H1 (cell line): ENCODE measurements around the gene BCL2L11. TPM values are rescaled to one million over a fixed set of nuclear protein-coding genes. Genes with fewer than 3 reads are reported as not detected.

Experiments
- ASH2L ChIP-seq: fragments of 200-600, 300-600 bp; sonication (generic); IDR thresholded peaks from one replicate; pipeline ENCODE4 v1.7.1; 2017; ENCODE audit warnings: low read length
- CEBPB ChIP-seq: IDR thresholded peaks from 2 replicates; pipeline ENCODE4 v1.6.1; 2012; ENCODE audit warnings: low read depth, low read length
- CREB1 ChIP-seq: IDR thresholded peaks from 2 replicates; pipeline ENCODE4 v1.6.1; 2012; ENCODE audit warnings: inconsistent platforms
- EZH2 ChIP-seq: fragments of 200-600 bp; sonication (generic); IDR thresholded peaks from 2 replicates; pipeline ENCODE4 v1.7.1; 2012; ENCODE audit warnings: low read depth, mild to moderate bottlenecking, moderate library complexity, low read length, inconsistent platforms; ENCODE audit not compliant: severe bottlenecking
- HDAC2 ChIP-seq, 2 experiments: fragments of 300-600 bp in 1 of 2; sonication (generic) in 1 of 2; IDR thresholded peaks; 2 replicates each; pipeline ENCODE4 v1.6.1; 2011 to 2012; ENCODE audit warnings: low read depth in 2 of 2, low read length in 2 of 2, mild to moderate bottlenecking in 2 of 2, moderate library complexity in 2 of 2, borderline replicate concordance in 1 of 2, inconsistent platforms in 1 of 2
- PHF8 ChIP-seq: fragments of 200-600 bp; sonication (generic); conservative IDR thresholded peaks from 2 replicates; pipeline ENCODE4 v1.7.1; 2012; ENCODE audit warnings: low read depth, mild to moderate bottlenecking, inconsistent platforms, low read length, moderate library complexity
- SIX5 ChIP-seq: IDR thresholded peaks from 2 replicates; pipeline ENCODE4 v1.6.1; 2011; ENCODE audit warnings: mild to moderate bottlenecking, low read depth, low read length
- polyA plus RNA-seq, 7 experiments: library from polyadenylated mRNA; depleted of rRNA in 3 of 7; stranded (reverse) in 5 of 7; unstranded in 2 of 7; fragments of >200 nt in 5 of 7; fragments of 200-250 nt in 2 of 7; gene quantifications; 1 replicate in 5 of 7; 2 replicates in 1 of 7; 4 replicates in 1 of 7; pipeline versions ENCODE4 v1.2.1 to v1.2.3, GENCODE V29; 2011 to 2013; ENCODE audit warnings: missing spikeins in 2 of 7, mixed read lengths in 2 of 7
- total RNA-seq: library from RNA; stranded (reverse); fragmentation: NEBNext Ultra II Directional; extraction: Animal tissue kit (Norgen Biotek cat#: 25700); gene quantifications from 2 replicates; pipeline ENCODE4 v1.2.1, GENCODE V29; 2021
- TF ChIP-seq, protein P1 (sequence below): fragments of 300-600 bp; sonication (generic); IDR thresholded peaks from 2 replicates; pipeline ENCODE4 v1.7.1; 2012; ENCODE audit warnings: low read length, moderate library complexity, mild to moderate bottlenecking, inconsistent platforms; ENCODE audit not compliant: insufficient replicate concordance

Gene BCL2L11
- total and polyA plus RNA-seq, 2 of the 8 experiments (the other 6 are each of a cell fraction or from before 2014, with no cell fraction given) = 7.5 to 22.9 TPM

DNA sequence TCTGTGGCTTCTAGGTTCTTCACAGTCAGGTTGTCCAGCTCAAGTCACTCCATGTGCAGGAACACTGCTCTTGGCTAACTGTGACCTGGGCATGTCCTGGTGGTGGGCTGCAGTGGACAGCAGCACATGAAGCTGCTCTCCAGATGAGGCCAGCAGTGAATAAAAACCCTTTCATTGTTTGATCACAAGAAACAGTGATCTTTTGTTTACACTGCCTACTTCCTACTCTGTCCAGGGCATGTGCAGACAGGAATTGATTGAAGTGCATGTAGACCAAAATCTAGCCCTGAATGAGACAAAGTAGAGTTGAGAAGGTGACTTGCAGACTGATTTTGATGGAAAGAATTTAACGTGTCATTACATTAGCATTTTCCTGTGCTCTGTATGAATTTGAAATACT lies 34.9 kb downstream of the BCL2L11 start (continued):
- TF ChIP-seq, protein P1, sequence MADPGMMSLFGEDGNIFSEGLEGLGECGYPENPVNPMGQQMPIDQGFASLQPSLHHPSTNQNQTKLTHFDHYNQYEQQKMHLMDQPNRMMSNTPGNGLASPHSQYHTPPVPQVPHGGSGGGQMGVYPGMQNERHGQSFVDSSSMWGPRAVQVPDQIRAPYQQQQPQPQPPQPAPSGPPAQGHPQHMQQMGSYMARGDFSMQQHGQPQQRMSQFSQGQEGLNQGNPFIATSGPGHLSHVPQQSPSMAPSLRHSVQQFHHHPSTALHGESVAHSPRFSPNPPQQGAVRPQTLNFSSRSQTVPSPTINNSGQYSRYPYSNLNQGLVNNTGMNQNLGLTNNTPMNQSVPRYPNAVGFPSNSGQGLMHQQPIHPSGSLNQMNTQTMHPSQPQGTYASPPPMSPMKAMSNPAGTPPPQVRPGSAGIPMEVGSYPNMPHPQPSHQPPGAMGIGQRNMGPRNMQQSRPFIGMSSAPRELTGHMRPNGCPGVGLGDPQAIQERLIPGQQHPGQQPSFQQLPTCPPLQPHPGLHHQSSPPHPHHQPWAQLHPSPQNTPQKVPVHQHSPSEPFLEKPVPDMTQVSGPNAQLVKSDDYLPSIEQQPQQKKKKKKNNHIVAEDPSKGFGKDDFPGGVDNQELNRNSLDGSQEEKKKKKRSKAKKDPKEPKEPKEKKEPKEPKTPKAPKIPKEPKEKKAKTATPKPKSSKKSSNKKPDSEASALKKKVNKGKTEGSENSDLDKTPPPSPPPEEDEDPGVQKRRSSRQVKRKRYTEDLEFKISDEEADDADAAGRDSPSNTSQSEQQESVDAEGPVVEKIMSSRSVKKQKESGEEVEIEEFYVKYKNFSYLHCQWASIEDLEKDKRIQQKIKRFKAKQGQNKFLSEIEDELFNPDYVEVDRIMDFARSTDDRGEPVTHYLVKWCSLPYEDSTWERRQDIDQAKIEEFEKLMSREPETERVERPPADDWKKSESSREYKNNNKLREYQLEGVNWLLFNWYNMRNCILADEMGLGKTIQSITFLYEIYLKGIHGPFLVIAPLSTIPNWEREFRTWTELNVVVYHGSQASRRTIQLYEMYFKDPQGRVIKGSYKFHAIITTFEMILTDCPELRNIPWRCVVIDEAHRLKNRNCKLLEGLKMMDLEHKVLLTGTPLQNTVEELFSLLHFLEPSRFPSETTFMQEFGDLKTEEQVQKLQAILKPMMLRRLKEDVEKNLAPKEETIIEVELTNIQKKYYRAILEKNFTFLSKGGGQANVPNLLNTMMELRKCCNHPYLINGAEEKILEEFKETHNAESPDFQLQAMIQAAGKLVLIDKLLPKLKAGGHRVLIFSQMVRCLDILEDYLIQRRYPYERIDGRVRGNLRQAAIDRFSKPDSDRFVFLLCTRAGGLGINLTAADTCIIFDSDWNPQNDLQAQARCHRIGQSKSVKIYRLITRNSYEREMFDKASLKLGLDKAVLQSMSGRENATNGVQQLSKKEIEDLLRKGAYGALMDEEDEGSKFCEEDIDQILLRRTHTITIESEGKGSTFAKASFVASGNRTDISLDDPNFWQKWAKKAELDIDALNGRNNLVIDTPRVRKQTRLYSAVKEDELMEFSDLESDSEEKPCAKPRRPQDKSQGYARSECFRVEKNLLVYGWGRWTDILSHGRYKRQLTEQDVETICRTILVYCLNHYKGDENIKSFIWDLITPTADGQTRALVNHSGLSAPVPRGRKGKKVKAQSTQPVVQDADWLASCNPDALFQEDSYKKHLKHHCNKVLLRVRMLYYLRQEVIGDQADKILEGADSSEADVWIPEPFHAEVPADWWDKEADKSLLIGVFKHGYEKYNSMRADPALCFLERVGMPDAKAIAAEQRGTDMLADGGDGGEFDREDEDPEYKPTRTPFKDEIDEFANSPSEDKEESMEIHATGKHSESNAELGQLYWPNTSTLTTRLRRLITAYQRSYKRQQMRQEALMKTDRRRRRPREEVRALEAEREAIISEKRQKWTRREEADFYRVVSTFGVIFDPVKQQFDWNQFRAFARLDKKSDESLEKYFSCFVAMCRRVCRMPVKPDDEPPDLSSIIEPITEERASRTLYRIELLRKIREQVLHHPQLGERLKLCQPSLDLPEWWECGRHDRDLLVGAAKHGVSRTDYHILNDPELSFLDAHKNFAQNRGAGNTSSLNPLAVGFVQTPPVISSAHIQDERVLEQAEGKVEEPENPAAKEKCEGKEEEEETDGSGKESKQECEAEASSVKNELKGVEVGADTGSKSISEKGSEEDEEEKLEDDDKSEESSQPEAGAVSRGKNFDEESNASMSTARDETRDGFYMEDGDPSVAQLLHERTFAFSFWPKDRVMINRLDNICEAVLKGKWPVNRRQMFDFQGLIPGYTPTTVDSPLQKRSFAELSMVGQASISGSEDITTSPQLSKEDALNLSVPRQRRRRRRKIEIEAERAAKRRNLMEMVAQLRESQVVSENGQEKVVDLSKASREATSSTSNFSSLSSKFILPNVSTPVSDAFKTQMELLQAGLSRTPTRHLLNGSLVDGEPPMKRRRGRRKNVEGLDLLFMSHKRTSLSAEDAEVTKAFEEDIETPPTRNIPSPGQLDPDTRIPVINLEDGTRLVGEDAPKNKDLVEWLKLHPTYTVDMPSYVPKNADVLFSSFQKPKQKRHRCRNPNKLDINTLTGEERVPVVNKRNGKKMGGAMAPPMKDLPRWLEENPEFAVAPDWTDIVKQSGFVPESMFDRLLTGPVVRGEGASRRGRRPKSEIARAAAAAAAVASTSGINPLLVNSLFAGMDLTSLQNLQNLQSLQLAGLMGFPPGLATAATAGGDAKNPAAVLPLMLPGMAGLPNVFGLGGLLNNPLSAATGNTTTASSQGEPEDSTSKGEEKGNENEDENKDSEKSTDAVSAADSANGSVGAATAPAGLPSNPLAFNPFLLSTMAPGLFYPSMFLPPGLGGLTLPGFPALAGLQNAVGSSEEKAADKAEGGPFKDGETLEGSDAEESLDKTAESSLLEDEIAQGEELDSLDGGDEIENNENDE = no peak
- TF ChIP-seq PHF8 (no peak), CEBPB (no peak), ASH2L (no peak), EZH2 (no peak), CREB1 (no peak), HDAC2 (IDR thresholded peaks at IDR 0.05; ENCODE audit: borderline replicate concordance in 1 of 2, low read depth in 2 of 2, low read length in 2 of 2) (no peak), SIX5 (no peak)
